HS-5 (cell line): ENCODE data around the gene KHDRBS1.
"Not testable (repeated sequence)": the region's sequence is repeated elsewhere in the genome, so short reads cannot be mapped to it uniquely, and the experiment has no call there.

Source experiments
- DNase-seq: peaks from one replicate; pipeline ENCODE4 v3.0.0-alpha.2; 2012; ENCODE audit warnings: low read depth

The KHDRBS1 gene, protein sequence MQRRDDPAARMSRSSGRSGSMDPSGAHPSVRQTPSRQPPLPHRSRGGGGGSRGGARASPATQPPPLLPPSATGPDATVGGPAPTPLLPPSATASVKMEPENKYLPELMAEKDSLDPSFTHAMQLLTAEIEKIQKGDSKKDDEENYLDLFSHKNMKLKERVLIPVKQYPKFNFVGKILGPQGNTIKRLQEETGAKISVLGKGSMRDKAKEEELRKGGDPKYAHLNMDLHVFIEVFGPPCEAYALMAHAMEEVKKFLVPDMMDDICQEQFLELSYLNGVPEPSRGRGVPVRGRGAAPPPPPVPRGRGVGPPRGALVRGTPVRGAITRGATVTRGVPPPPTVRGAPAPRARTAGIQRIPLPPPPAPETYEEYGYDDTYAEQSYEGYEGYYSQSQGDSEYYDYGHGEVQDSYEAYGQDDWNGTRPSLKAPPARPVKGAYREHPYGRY

DNA sequence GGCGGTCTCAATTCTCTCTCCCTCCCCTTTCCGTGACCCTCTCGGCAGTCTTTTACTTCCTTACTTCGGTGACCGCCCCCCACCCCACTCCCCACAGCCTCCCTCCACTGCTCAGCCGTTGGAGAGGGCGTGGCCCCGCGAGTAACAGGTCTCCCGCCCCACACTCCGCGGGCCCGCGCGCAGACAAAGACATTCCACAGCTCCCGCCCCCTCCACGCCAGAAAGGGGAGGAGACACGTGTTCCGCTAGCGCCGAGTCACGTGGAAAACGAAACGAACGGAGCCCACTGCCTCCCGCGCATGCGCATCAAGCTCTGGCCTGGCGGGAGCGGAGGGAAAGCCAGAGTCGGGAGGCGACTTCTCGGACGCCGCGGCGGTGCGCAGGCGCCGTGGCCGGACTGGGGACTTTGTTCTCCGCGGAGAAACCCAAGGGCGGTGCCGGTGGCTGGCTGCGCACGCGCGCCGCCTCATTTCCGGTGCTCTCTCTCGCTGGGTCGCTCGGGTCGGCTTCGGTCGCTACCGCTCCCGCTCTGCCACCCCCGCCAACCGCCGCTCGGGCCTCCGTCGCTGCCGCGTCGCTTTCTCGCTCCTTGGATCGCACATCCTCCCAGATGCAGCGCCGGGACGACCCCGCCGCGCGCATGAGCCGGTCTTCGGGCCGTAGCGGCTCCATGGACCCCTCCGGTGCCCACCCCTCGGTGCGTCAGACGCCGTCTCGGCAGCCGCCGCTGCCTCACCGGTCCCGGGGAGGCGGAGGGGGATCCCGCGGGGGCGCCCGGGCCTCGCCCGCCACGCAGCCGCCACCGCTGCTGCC, at the start of gene KHDRBS1:
Gene KHDRBS1 (plus strand): TSS at position 483 of the 813 bp plus-strand sequence. CDS start 128 bp downstream, at position 611.
- DNase-seq: peak; percentile 95

DNA sequence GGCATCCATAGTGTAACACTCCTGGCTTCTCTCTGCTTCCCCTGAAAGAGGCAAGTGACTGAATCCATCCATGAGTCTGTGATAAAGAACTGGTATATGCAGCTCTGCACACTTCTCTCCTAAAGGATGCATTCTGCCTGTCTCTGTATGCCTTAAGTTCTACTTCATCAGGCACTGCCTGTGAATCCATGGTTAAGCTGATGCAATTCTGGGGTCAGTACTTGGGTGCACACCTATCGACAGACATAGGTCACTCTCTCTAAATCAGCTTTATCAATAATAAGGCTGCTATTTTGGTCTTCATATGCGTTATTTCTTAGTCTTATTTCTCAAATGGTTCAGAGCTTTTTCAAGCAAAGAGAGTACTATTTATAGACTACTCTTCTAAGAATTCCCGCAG, 42.8 kb upstream of the KHDRBS1 start:
- DNase-seq: no peak

DNA sequence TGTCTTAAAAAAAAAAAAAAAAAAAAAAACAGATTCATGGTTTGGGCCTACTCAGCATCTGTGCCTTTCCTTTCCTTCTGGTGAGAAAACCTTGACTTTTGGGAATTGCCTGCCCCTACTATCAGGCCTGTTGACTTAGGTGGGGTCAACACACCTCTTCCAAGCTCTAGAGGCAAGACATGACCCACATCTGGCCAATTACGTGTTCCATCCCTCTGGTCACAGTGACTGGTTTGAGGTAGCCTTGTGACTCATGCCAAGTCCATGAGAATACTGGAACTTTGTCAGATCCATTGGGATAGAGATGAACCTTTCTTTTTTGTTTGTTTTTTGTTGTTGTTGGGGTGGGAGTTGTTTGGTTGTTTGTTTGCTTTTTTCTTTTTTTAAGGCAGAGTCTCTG, 37.3 kb upstream of the KHDRBS1 start:
- no peak for DNase-seq

DNA sequence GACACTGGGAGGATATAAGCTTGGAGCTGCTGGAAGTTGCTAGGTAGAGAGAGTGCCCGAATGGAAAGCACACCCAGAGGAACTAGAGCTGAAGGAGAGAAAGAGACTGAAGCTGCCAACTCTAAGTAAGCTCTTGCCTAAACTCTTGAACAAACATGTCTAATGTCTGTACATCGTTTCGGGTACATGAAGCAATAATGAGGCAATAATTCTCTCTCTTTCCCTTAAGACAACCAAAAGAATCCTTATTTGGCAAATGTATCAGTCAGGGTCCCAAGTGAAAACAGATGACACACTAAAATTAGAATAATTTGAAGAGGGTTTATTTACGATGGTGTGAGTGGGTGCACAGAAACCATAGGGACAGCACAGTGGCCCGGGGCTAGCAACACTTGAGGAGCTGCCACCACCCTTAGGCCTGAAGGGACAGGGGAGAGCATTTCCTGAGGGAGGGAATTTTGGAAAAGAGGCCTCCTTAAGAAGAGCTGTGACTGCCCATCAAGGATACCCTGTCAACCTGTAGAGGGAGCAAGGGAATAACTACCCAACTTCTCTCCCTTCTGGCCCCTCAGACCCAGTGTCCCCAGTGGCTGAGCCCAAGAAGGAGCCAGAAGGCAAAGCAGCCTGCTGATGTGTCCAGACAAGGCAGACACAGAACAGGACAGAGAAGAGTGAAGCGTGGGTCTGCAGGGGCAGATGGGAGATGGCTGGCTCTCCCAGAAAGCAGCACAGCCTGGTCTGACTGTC, 36.1 kb upstream of the KHDRBS1 start:
- no peak for DNase-seq

DNA sequence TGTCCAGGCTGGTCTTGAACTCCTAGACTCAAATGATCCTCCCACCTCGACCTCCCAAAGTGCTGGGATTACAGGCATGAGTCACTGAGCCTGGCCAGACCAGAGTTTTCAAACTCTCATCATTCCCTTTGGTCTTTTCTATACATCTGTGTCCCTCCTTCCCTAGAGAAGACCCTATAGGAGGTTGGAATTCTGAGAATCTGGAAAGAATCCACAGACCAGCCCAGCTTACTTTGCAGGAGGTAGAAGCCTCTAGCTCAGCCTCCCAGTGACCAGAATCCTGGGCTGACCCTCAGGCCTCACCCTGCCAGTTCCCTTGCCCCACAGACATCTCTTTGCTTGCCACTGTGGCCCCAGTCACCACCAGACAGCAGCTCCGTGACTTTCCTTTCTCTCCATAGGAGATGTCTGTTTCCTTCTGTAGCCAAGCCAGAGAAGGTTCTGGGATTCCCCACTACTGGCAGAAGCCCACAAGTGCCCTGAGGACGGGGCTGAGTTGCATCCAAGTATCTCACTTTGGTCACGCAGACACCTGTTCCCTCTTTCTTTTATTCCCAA, 34.7 kb upstream of the KHDRBS1 start:
- DNase-seq: no peak

DNA sequence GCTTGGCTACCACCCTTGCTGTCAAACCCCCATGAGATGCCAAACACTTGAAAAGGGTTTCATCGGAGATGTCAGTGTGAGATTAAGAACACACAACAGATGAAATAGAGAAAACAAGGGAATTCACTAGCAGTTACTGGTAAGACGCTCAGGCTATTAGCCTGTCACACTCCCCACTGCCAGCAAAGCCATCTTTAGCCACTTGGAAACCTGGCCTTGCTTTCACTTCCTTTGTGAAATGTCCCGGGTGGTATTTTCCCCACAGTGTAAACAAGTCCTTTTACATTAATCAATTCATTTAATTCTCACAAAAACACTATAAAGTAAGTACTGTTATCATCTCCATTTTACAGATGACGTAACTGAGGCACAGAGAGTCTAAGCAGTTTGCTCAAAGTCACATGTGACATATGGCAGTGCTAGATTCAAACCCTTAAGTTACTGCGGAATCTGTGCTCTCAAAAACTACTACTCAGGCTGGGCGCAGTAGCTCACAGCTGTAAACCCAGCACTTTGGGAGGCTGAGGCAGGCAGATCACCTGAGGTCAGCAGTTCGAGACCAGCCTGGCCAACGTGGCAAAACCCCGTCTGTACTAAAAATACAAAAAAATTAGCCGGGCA, 32.7 kb upstream of the KHDRBS1 start:
- no peak for DNase-seq

DNA sequence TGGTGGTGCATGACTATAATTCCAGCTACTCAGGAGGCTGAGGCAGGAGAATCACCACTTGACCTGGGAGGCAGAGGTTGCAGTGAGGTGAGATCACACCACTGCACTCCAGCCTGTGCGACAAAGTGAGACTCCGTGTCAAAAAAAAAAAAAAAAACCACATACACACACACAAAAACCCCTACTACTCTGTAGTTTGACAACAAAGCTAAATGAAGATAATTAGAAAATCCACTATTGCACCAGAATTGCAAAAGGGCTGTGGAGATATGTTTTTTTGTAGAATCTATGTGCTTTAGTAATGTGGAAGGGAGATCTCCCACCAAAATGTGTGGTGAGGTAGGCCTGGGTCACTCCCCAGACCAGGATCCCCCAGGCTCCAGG, 32.2 kb upstream of the KHDRBS1 start:
- no peak for DNase-seq

DNA sequence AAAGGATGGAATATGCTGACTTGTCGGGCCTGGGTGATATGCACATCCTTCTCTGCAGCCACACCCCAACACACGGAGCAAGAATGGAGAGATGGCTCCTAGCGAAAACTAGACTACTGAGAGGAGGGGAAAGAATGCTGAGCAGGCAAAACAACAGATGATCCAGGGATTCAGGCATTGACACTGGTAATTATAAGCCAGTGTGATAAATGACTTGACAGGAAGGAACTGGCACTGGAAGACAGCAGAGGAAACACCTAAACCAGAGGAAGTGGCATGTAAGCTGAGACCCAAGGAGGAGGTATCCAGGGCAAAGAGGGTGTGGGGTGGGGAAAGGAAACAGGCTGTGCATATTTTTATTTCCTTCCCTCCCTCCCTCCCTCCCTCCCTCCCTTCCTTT, 31.7 kb upstream of the KHDRBS1 start:
- no peak for DNase-seq

DNA sequence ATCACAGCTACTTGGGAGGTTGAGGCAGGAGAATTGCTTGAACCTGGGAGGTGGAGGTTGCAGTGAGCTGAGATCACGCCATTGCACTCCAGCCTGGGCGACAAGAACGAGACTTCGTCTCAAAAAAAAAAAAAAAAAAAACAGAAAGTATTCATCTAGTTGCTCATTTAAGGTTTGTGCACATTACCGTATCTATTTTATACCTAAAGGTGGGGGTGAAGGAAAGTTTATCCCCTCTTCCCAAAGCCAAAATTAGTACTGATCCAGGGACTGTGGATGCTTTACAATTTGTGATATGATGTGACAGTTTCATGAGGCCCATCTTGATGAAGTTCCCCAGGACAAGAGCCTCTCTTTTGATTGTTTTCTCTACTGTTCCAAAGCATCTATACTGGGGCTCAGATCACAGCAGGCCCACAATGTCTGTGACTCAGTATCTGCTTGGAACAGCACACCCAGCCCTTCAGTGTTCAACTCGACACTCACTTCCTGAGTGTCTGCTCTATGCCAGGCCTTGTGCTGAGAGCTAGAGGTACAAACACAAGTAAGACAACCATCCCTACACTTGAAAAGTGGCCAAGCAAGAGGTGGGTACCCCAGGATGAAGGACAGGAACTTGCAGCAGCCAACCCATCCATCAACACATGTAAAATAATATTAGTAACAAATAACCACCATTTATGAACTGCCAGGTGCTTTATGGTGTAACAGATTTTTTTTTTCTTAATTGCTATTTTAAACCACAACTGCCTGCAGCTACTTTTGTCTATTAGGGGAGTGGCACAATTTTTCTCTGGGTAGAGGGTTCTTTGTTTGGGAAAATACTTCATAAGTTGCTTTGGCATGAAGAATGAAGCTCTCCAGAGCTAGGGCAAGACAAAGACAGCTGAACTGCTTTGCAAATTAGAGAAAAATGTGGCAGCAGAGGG, 29.0 kb upstream of the KHDRBS1 start:
- no peak for DNase-seq

DNA sequence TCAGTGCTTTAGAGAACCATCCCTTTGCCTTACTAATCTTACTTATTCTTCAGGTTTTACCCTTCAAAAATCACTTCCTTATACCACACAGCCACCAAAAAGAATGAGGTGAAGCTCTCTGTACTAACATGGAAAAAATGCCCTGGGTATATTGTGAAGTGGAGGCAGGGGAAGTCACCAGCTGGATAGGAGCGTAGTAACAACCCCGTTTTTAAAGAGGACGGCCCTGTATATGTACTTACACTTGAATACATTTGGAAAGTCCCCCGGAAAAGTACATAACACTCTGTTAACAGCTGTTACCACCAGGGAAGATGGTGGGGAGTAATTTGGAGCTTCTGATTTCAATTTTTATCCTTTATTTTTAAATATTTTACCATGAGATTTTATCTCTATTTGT, 28.2 kb upstream of the KHDRBS1 start:
- DNase-seq: no peak

DNA sequence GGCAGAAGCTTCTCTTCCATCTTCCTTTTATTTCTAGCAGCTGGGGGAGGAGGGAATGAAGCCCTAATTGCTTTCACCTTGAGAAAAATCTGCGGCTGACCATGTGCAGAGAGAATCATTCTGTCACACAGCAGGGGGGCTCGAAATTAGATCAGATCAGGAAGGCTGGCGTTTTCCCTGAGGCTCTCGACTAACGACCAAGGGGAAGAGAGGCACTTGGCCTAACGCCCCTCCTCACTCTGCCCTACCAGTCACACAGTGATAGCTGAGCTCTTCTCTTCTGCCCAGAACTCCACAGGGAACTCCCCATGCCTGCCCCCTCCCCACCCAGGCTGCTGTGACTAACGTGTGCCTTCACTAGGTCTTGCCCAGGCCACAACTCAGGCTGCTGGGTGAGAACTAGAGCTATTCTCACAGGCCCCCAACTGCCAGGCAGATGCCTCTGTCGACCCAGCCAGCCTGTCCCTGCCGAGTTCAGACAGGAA, 26.5 kb upstream of the KHDRBS1 start:
- DNase-seq: no peak

DNA sequence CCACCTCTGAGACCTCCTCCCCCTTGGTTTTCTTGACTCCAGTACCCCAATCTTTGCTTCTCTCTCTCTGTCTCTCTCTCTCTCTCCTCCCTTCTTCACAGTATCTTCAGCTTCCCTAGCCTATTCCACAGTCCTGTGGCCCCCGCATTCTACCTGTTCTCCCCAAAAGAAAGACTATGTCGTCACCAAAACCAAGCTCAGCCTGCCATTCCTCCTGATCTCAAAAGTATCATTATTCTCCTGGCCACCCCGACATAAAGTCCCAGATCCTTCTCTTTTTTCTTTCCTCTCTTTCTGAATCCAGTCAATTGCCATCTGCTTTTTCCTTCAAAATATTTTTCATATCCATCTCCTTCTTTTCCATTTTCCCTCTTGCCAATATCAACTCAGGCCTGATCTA, 23.7 kb upstream of the KHDRBS1 start:
- no peak for DNase-seq

DNA sequence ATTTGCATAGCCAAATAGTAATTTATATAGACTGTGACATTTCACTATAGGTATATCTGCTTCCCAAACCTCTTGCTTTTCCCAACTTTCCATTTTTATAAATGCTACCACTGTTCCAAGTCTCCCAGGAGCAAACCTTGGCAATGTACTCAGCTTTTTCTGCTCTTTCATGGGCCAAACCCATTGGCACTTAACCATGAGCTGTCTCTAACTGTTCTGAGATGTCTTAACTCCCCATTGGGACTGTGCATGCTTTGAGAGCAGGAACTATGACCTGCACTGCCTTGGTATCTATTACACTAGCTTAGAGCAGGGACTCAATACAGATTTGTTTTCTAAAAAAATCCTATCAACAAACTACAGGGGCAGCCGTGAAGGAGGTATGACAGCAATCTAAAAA, 22.5 kb upstream of the KHDRBS1 start:
- no peak for DNase-seq

DNA sequence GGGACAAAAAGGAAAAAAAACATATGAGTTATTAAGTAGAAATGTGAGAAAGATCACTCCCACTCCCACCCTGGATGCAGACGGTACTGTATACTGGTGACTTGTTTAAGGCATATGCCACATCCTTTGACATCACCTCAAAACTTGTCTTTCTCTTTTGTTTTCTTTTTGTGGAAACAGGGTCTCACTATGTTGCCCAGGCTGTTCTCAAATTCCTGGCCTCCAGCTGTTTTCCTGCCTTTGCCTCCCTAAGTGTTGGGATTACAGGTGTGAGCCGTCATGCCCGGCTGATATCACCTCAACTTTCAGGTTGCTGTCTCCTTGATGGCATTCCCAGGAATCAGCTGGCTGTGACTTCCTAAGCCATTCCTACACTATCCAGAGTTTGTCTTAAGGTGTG, 18.4 kb upstream of the KHDRBS1 start:
- DNase-seq: no peak

DNA sequence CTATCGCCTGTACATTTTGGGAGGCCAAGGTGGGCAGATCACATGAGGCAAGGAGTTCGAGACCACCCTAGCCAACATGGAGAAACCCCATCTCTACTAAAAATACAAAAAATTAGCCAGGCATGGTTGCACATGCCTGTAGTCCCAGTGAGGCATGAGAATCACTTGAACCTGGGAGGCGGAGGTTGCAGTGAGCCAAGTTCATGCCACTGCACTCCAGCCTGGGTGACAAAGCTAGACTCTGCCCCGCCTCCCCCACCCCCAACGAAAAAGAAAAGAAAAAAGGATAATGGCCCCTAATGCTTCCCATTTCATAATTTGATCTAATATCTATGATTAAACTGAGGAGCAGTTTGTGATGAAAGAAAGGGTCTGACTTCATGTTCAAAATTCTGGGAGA, 17.5 kb upstream of the KHDRBS1 start:
- DNase-seq: not testable (repeated sequence)

DNA sequence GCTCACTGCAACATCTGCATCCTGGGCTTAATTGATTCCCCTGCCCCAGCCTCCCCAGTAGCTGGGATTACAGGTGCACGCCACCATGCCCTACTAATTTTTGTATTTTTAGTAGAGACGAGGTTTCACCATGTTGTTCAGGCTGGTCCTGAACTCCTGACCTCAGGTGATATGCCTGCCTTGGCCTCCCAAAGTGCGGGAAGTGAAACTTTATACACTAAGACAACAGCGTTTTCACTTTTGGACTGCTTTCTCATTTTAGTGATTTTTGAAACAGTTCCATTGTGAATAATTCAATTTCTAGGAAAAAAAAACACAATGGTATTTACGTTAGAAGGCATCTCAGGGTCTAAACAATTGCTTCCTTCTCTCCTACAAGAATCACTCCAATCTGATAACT, 11.8 kb upstream of the KHDRBS1 start:
- DNase-seq: no peak

DNA sequence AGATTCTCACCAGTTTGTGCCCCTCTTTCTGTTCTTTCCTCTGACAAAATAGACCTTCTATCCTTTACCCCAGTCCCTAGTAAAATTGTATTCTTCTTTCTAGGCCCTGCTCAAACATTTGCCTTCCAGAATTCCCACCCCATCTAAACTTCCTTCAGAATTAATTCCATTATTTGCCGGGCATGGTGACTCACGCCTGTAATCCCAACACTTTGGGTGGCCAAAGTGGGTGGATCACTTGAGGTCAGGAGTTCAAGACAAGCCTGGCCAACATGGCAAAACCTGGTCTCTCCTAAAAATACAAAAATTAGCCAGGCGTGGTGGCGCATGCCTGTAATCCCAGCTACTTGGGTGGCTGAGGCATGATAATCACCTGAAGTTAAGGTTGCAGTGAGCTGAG, 11.4 kb upstream of the KHDRBS1 start:
- not testable (repeated sequence) for DNase-seq

DNA sequence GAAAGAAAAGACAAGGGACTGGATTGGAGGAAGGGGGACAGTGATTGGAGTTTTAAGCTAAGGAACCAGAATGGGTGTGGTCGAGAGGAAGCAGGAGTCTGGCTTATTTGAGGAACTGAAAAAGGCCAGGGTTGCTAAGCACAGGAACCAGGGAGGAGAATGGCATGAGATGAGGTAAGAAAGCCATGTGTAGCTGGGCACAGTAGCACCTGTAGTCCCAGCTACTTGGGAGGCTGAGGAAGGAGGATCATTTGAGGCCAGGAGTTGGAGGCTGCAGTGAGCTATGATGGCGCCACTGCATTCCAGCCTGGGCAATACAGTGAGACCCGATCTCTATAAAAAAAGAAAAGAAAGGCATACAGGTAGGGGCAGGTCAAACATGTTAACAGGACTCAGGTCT, 8.1 kb upstream of the KHDRBS1 start:
- DNase-seq: no peak

DNA sequence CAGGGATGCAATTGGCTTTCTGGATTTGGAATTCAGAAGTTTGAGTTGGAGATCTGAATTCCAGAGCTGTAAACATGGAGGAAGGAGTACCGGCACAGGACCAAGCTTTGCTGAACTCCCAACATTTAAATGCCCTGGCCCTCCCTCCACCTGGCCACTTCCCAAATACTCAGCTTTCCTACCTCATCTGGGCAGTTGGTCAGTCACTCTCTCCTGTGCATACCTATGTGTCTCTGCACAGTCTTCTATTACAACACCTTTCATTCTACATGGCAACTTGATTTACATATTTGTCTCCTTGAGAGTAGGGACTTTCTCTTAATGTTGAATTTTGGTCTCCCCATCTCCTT, 6.1 kb upstream of the KHDRBS1 start:
- no peak for DNase-seq

DNA sequence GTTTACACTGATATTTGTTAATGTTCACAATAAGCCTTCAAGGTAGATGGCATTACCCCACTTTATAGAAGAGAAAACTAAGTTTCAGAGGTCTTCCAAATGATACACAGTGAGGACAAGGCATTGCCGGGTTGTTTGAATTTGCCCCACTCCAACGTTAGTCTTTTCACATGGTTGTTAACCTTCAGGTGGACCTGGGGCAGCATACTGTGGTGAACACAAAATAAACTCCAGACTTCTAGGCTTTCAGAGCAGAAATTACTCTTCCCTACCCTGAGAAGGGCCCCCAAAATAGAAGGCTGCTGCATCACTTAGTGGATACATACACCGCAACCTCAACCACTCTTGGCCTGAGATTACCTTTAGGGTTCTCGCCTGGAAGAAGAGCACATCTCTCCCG, 3.4 kb upstream of the KHDRBS1 start:
- no peak for DNase-seq
